Body of pancreas (tissue), 4 donors: Measurements from ENCODE around the gene APOA1.

Source experiments
- POLR2A ChIP-seq, 3 donors: fragments of 450-650 bp; IDR thresholded peaks; one replicate each; pipeline ENCODE4 v1.6.1; 2016; ENCODE audit warnings: antibody characterized with exemption in 3 of 3, mild to moderate bottlenecking in 2 of 3
- TF ChIP-seq, protein P1 (sequence below), 7 experiments: fragments of 450-650 bp in 4 of 7; fragments of 200-600 bp in 3 of 7; sonication (generic) in 3 of 7; IDR thresholded peaks; one replicate each; pipeline ENCODE4 v1.5.1; 2016 to 2019; ENCODE audit warnings: antibody characterized with exemption in 7 of 7

DNA sequence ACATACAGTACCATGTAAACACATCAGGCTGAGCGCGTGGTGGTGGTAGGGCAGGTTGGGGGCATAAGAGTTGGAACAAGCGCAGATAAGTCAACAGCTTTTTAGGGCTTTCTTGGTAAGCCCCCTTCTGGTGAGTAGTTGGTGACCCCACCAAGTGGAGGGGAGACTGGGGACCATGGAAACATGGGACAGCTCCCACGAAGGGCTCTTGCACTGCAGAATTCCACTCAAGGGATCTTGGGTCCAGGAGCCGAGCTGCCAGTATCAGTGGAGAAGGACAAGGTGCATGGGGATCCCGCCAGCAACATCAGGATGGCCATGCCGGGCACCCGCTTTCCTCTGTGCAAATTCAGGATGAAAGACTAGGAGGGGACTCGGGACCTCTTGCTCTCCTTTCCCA is 6.2 kb upstream of the APOA1 start:
- TF ChIP-seq POLR2A (IDR thresholded peaks at IDR 0.05), result no peak
- TF ChIP-seq, protein P1, sequence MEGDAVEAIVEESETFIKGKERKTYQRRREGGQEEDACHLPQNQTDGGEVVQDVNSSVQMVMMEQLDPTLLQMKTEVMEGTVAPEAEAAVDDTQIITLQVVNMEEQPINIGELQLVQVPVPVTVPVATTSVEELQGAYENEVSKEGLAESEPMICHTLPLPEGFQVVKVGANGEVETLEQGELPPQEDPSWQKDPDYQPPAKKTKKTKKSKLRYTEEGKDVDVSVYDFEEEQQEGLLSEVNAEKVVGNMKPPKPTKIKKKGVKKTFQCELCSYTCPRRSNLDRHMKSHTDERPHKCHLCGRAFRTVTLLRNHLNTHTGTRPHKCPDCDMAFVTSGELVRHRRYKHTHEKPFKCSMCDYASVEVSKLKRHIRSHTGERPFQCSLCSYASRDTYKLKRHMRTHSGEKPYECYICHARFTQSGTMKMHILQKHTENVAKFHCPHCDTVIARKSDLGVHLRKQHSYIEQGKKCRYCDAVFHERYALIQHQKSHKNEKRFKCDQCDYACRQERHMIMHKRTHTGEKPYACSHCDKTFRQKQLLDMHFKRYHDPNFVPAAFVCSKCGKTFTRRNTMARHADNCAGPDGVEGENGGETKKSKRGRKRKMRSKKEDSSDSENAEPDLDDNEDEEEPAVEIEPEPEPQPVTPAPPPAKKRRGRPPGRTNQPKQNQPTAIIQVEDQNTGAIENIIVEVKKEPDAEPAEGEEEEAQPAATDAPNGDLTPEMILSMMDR (IDR thresholded peaks at IDR 0.05), result no peak
